Panc1 (cell line): ENCODE measurements around the gene GJD4.

Source experiments
- SIN3A ChIP-seq: IDR thresholded peaks from 2 replicates; pipeline ENCODE4 v1.6.1; 2012; ENCODE audit warnings: low read depth, mild to moderate bottlenecking, low read length, moderate library complexity, borderline replicate concordance; ENCODE audit not compliant: insufficient read depth
- TF ChIP-seq, protein P1 (sequence below): fragments of 450-650 bp; IDR thresholded peaks from 2 replicates; pipeline ENCODE4 v1.5.1; 2017; ENCODE audit warnings: mild to moderate bottlenecking
- TF ChIP-seq, protein P2 (sequence below), 2 experiments: IDR thresholded peaks; 2 replicates each; pipeline ENCODE4 v1.6.1; 2011 to 2012; ENCODE audit warnings: low read depth in 2 of 2, control low read depth in 1 of 2, low read length in 1 of 2, mild to moderate bottlenecking in 1 of 2, moderate library complexity in 1 of 2; ENCODE audit not compliant: insufficient read depth in 1 of 2

DNA sequence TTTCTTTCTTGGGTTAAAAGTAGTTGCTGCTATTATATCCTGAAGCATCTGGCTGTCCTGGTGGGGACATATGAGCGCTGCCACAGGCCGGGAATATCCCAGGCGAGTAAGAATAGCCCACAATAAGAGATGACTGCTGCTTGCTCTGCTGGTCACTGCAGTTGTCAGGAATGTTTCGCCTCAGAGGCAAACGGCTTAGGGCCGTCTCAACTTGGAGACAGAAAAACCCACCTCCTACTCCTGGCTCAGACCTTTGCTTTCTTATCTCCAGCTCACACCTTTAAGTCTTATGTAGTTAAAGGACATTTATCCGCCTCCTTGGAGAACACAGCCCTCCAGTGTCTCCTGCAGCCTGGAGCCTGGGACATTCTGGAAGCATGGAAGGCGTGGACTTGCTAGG, at the start of gene GJD4:
- TF ChIP-seq, protein P1, sequence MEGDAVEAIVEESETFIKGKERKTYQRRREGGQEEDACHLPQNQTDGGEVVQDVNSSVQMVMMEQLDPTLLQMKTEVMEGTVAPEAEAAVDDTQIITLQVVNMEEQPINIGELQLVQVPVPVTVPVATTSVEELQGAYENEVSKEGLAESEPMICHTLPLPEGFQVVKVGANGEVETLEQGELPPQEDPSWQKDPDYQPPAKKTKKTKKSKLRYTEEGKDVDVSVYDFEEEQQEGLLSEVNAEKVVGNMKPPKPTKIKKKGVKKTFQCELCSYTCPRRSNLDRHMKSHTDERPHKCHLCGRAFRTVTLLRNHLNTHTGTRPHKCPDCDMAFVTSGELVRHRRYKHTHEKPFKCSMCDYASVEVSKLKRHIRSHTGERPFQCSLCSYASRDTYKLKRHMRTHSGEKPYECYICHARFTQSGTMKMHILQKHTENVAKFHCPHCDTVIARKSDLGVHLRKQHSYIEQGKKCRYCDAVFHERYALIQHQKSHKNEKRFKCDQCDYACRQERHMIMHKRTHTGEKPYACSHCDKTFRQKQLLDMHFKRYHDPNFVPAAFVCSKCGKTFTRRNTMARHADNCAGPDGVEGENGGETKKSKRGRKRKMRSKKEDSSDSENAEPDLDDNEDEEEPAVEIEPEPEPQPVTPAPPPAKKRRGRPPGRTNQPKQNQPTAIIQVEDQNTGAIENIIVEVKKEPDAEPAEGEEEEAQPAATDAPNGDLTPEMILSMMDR: no peak
- TF ChIP-seq, protein P2, sequence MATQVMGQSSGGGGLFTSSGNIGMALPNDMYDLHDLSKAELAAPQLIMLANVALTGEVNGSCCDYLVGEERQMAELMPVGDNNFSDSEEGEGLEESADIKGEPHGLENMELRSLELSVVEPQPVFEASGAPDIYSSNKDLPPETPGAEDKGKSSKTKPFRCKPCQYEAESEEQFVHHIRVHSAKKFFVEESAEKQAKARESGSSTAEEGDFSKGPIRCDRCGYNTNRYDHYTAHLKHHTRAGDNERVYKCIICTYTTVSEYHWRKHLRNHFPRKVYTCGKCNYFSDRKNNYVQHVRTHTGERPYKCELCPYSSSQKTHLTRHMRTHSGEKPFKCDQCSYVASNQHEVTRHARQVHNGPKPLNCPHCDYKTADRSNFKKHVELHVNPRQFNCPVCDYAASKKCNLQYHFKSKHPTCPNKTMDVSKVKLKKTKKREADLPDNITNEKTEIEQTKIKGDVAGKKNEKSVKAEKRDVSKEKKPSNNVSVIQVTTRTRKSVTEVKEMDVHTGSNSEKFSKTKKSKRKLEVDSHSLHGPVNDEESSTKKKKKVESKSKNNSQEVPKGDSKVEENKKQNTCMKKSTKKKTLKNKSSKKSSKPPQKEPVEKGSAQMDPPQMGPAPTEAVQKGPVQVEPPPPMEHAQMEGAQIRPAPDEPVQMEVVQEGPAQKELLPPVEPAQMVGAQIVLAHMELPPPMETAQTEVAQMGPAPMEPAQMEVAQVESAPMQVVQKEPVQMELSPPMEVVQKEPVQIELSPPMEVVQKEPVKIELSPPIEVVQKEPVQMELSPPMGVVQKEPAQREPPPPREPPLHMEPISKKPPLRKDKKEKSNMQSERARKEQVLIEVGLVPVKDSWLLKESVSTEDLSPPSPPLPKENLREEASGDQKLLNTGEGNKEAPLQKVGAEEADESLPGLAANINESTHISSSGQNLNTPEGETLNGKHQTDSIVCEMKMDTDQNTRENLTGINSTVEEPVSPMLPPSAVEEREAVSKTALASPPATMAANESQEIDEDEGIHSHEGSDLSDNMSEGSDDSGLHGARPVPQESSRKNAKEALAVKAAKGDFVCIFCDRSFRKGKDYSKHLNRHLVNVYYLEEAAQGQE (IDR thresholded peaks at IDR 0.05; ENCODE audit: insufficient read depth in 1 of 2, low read depth in 2 of 2, low read length in 1 of 2): no peak
- TF ChIP-seq SIN3A: no peak
